Daoy (cell line): Measurements from ENCODE around the gene ORAI1. TPM values are rescaled to one million over a fixed set of nuclear protein-coding genes. Genes with fewer than 3 reads are reported as not detected.
A peak's percentile ranks its signal among the peaks of the same experiment; 100 is the strongest.
"Not testable (repeated sequence)": the region's sequence is repeated elsewhere in the genome, so short reads cannot be mapped to it uniquely, and the experiment has no call there.

ENCODE experiments used
- DNase-seq: peaks from one replicate; pipeline ENCODE4 v3.0.0-alpha.2; 2015; ENCODE audit warnings: low read depth
- total RNA-seq: library from RNA; depleted of rRNA; stranded (reverse); fragments of >200 nt; shearing (Covaris generic); gene quantifications from 2 replicates; pipeline ENCODE4 v1.2.3, GENCODE V29; 2014

The ORAI1 gene
- total RNA-seq, 1 experiment from 2014 or later: 4.4 TPM

DNA sequence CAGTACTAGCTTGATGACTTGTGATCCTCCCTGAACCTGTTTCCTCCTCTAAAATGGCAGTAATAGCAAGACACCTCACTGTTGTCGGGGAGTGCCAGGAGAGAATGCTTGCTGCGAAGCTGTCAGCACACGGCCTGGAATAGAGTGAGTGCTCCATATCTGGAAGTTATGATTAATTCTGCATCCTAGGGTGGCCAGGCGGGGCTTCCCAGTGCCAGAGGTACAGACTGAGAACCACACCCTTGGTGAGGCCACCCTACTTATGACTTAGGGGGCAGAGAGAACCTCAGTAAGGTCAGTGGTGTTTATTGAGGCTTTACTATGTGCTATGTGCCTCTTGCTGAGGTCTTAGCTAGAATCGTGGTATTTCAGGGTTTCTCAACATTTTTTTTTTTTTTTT is 23.0 kb downstream of the ORAI1 start:
- DNase-seq: no peak

DNA sequence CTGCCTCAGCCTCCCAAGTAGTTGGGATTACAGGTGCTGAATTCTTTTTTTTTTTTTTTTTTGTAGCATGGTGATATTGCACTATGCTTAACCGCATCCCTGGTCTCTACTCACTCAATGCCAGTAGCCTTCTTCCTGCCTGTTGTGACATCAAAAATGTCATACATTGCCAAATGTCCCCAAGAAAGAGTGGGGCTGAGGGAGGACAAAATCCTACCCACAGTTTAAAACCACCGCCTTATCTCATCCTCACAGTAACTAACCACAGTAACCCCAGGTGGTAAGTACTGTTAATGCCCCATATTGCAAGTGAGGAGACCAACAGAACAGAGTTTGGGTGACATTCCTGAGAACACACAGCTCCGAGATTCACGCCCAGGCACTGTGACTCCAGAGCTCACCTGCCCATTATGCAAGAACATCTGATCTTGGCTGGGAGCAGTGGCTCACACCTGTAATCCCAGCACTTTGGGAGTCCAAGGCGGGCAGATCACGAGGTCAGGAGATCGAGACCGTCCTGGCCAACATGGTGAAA is 23.6 kb downstream of the ORAI1 start:
- DNase-seq: no peak

DNA sequence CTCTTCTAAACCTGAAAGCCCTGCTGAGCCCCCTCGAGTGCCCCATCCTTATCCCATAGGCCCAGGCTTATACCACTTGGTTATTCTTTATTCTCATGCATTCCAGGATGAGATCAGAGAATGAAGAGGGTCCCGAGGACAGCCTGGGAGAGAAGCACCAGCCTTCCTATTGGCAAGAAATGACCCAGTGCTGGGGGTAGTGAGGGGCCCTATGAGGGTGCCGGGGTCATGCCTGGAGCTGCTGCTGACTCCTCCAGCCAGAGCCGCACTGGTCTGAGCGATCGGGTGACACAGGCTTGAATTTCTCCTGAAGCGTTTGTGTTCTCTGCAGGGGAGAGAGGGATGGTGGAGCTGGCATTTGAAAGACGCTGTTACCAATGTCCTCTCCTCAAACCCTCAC is 25.0 kb downstream of the ORAI1 start:
- DNase-seq: no peak

DNA sequence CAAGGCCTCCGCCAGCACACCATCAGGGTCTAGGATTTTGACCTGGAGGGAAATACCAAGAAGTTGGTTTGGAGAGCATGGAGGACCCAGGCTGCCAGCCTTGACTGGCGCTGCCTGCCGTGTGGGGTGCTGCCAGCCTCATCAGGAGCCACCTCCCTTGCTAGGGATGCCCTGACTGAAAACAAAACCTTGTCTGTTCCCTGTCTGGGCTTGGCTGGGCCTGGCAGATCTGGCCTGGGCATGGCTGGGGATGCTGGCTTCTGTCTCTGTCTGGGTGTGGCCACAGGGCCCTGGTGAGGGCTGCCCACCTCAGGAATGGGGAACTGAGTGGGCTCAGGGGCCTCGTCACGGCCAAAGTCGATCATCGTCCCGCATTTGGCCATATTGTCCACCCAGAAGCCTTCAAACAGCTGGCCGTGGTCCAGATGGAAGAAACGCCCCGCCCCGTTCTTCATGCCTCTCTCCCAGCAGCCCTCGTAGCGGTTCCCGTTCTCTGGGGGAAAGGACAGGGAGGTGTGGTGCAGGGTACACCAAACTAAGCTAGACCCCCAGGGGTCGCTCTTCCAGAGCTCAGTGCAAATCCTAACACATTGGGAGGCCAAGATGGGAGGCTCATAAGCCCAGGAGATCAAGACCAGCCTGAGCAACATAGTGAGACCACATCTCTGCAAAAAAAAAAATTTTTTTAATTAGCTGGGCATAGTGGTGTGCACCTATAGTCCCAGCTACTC is 26.6 kb downstream of the ORAI1 start:
- no peak for DNase-seq

DNA sequence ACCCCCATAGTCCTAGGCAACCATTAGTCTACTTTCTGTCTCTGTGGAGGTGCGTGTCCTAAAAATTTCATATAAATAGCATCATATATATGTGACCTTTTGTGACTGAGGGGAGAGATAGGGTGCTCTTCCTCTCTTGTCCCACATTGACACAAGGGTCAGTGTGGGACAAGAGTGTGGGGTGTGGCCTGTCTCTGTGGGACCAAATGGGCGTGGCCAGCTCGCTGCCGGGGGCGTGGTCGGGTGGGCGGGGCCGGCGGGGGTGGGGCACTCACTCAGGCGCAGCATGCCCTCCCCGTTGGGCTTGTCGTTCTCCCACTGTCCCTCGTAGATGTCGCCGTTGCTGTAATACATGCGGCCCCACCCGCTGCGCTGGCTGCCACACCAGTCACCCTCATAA is 27.7 kb downstream of the ORAI1 start:
- no peak for DNase-seq

DNA sequence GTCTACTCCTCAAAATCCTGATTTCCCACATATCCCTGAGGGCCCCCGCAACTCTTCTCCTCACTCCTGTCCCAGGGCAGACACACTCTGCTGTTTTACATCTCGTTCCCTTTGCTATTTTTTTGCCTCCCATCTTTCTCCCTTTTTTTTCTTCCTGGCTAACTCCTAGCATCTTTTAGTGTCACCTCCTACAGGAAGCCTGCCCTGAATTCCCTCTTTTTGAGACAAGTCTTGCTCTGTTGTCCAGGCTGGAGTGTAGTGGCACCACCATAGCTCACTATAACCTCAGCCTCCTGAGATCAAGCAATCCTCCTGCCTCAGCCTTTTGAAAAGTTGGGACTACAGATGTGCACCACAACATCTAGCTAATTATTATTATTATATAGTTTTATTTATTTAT is 29.8 kb downstream of the ORAI1 start:
- no peak for DNase-seq

DNA sequence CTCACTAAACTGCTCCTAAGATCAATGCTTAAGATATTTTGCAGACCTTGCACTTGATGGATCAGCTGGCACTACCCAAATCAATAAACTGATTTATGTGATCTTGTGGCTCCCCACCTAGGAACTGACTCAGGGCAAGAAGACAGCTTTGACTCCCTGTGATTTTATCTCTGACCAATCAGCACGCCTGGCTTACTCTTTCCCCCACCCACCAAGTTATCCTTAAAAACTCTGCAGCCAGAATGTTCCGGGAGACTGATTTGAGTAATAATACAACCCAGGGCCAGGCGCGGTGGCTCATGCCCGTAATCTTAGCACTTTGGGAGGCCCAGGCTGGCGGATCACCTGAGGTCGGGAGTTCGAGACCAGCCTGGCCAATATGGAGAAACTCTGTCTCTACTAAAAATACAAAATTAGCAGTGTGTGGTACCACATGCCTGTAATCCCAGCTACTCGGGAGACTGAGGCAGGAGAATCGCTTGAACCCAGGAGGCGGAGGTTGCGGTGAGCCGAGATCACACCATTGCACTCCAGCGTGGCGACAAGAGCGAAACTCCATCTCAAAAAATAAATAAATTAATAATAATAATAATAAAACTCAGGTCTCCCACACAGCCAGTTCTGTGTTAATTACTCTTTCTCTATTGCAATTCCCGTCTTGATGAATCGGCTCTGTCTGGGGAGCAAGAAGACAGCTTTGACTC is 31.1 kb downstream of the ORAI1 start:
- no peak for DNase-seq

DNA sequence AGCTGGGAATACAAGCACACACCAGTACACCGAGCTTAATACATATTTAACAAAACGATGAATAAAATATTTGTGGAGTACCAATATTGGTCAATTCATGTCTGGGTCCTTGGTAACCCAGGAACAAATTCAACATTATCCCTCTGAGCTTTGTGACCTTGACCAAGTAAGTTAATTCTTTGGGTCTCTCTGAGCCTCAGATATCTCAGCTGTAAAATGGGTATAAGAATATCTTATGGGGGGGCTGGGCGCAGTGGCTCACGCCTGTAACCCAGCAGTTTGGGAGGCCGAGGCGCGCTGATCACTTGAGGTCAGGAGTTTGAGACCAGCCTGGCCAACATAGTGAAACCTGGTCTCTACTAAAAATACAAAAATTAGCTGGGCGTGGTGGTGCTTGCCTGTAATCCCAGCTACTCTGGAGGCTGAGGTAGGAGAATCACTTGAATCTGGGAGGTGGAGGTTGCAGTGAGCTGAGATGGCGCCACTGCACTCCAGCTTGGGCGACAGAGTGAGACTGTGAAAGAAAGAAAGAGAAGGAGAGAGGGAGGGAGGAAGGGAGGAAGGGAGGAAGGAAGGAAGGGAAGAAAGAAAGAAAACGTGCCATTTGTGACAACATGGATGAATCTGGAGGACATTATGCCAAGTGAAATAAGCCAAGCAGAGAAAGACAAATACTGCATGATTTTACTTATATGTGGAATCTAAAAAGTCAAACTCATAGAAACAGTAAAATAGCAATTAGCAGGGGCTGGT is 35.2 kb downstream of the ORAI1 start:
- DNase-seq: not testable (repeated sequence)

DNA sequence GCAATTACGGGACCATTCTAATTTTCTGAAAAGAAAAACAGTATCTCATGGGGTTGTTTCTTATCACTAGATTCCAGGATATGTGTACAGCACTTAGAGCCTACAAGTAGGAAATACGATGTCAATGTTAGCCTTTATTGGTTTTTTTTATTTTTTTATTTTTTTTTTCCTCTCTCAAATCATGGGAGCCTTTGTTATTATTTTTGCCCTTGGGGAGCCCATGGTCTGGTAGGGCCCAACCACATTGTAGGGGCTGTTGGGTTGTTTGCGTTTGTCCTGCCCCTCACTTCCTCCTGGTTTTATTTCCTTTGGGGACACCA is 37.2 kb downstream of the ORAI1 start:
- DNase-seq: no peak

DNA sequence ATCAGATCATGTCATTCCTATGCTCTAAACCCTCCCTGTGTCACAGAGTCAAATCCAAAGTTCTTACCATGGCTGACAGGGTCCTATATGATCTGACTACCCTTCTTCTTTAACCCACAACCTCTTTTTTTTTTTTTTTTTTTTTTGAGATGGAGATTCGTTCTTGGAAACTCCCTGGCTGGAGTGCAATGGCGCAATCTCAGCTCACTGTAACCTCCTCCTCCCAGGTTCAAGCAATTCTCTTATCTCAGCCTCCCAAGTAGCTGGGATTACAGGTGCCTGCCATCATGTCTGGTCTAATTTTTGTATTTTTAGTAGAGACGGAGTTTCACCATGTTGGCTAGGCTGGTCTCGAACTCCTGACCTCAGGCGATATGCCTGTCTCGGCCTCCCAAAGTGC is 40.5 kb downstream of the ORAI1 start:
- not testable (repeated sequence) for DNase-seq

DNA sequence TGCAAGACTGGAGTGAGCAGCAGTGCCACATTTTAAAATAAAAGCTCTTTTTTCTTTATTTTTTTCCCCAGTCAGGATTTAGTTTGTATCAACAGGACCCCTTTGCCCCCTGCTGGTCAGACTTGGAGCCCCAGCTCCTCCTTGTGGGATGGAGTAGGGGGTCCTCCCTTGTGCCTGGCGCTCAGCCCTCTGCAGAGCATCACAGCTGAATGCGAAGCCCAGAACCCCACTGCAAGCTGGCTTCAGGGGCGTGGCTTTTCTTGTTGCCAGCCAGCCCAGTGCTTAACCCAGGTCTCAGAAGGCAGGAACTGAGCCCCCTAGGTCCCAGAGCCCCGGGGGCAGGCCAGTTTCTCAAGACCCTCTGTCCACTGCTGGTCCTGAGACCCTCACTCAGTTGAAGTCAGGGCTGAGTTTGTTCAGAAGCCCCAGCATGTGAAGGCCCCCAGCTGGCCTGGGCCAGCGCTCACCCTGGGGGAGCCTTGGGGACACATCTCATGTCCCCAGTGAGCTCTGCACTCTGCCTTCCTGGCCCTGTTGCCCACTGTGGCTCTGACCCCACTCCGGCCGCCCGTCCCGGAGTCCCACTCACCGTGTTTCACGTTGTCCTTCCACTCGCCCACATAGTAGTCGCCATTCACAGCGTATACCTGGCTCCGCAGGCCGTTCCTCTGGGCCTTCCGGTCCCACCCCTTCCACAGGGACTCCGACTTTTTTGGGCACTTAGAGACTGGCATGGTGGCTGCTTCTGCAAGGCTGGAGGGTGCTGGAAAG is 42.6 kb downstream of the ORAI1 start:
- DNase-seq: peak; percentile 53

DNA sequence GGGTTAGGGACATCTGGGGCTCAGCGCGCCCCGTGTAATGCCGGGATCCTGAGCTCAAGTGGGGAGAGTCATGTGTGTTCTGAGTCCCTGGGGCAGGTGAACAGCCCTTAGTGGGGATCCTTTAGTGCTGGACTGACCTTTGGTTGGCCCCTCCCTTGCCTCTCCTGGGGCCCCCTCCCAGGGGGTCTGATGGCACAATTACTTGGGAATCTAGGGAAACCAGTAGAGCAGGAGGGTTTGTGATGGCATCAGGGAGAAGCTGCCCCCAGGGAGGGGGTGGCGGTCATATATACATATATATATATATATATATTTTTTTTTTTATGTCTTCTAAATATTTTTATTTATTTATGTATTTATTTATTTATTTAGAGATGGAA is 43.2 kb downstream of the ORAI1 start, which contains the start of gene MORN3:
MORN3 (minus strand) TSS at position 134 of the 380 bp plus-strand sequence. CDS start 171 bp downstream, outside the sequence.
- DNase-seq: no peak

DNA sequence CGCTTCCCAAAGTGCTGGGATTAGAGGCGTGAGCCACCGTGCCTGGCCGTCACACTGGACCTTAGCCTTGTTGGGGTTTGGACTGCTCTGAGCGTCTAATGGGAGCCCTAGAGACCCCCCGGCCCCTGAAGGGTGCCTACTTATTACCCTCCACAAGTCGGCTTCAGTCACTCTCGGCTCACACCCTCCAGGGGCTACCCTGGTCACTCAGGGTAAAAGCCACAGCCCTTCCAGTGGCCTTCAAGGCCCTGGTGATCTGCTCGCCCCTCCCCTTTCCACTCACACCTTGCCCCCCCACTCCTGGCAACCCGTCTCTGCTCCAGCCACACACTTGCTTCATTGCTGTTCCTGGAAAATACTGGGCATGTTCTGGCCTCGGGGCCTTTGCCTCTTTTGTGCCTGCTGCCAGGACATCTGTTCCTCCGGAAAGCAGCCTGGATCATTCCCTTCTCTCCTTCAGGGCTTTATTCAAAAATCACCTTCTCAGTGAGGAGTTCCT is 46.7 kb downstream of the ORAI1 start:
- no peak for DNase-seq

DNA sequence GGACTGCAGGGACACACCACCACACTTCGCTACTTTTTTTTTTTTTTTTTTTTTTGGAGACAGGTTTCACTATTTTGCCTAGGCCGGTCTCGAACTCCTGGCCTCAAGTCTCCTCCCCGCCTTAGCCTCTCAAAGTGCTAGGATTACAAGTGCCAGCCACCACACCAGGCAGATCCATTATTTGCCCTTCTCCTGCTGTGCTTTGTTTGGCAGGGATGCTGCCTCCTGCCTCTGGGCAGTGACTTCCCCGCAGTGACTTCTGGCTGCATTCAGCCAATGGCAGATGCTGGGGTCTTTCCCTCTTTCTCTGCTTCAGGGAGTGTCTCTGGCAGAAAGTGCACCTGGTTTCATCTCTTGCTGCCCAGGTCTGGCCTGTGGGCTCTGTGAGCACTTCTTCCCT is 49.9 kb downstream of the ORAI1 start:
- no peak for DNase-seq

DNA sequence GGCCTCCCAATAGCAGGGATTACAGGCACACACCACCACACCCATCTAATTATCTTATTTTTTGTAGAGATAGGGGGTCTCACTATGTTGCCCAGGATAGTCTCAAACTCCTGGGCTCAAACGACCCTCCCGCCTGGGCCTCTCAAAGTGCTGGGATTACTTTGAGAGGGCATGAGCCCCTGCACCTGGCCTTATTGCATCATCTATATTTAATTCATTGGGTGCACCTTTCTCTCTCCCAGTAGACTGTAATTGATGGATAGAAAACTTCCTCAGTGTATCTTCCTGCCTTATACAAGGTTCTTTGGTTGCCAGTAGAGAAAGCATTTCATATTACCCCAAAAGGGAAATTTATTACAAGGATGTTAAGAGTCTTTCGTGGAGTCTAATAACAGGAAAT is 52.0 kb downstream of the ORAI1 start:
- no peak for DNase-seq

DNA sequence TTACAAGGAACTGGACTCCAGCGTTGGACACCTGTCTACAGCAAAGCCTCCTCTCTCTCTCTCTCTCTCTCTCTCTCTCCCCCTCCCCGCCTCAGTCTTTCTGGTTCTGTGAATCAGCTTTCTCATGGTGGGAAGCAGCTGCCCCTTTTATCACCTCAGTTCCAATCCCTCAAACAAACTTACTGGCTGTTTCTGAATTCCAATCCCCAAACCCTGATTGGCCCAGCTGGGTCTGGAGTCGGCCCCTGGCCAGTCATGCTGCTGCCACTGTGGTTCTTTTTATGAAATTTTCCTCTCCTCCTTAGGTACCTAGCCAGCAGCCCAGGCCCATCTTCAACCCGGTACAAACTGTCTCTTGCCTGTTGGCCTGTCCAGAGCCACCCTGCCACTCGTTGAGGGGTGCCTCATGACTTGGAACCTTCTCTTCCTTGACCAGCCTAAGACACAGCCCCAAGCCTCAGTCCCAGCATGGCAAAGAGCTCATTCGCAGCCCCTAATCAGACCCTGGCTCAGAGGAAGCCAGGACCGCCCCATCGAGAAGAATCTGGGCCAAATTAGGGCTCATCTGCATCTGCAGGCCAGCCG is 52.5 kb downstream of the ORAI1 start:
- no peak for DNase-seq

DNA sequence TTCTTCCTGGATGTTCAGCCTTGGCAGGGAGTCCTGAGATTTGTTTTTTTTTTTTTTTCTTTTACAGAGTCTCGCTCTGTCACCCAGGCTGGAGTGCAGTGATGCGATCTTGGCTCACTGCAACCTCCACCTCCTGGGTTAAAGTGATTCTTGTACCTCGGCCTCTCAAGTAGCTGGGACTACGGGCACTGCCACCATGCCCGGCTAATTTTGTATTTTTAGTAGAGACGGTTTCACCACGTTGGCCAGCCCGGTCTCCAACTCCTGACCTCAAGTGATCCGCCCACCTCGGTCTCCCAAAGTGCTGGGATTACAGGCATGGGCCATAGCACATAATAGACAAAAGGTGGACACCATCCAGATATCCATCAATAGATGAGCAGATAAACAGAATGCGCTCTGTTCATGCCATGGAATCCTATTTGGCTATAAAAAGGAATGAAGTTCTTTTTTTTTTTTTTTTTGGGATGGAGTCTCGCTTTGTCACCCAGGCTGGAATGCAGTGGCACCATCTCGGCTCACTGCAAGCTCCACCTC is 53.4 kb downstream of the ORAI1 start:
- DNase-seq: not testable (repeated sequence)

DNA sequence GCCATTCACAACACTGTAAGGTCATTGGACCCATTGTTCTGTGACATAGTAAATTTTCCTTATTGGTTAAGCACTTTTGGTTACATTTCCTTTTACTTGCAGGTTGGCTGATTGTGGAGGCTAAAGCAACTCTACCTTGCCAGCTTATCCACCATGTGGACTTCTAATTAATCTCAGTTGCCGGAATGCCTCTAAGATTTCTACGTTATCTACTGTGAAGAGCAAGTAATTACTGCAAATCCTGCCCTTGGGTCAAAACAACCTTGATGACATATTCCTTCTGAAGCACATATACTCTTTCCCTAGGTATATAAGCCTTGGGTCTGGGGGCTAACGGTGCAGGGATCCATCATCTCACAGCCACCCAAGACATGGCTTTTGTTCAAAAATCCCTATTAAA is 62.6 kb downstream of the ORAI1 start:
- no peak for DNase-seq

DNA sequence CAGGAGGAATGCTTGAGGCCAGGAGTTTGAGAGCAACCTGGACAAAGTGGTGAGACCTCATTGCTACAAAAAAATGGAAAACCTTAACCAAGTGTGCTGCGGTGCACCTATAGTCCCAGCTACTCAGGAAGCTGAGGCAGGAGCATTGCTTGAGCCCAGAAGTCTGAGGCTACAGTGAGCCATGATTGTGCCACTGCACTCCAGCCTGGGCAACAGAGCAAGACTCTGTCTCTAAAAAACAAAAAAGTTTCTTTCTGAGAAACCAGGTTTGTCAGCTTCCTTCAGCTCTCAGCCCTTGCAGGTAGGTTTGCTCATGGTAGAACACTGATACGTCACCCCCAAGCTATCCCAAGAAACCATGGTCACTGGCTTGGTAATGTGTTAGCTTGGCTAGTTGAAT is 63.1 kb downstream of the ORAI1 start:
- DNase-seq: no peak
